Suprapubic skin (tissue), 4 donors: ENCODE measurements around the gene RGS7. TPM values are rescaled to one million over a fixed set of nuclear protein-coding genes. Genes with fewer than 3 reads are reported as not detected.
"Not testable (repeated sequence)": the region's sequence is repeated elsewhere in the genome, so short reads cannot be mapped to it uniquely, and the experiment has no call there.

Experiments used
- DNase-seq, 2 donors: peaks; one replicate each; pipeline ENCODE4 v3.0.0-alpha.2; 2019; ENCODE audit warnings: low spot score in 2 of 2
- H3K27ac ChIP-seq: fragments of 200-600 bp; sonication (generic); one replicate; pipeline ENCODE4 v1.5.1; 2019
- H3K27me3 ChIP-seq: fragments of 200-600 bp; sonication (generic); one replicate; pipeline ENCODE4 v1.5.1; 2019
- H3K36me3 ChIP-seq: fragments of 200-600 bp; sonication (generic); one replicate; pipeline ENCODE4 v1.5.1; 2019
- H3K4me1 ChIP-seq: fragments of 200-600 bp; sonication (generic); one replicate; pipeline ENCODE4 v1.5.1; 2019
- H3K4me3 ChIP-seq: fragments of 200-600 bp; sonication (generic); one replicate; pipeline ENCODE4 v1.5.1; 2019; ENCODE audit warnings: mild to moderate bottlenecking
- H3K9me3 ChIP-seq: fragments of 200-600 bp; sonication (generic); one replicate; pipeline ENCODE4 v1.5.1; 2019
- CTCF ChIP-seq, 2 donors: fragments of 200-600 bp in 1 of 2; fragments of 450-650 bp in 1 of 2; sonication (generic) in 1 of 2; IDR thresholded peaks; one replicate each; pipeline ENCODE4 v1.5.1; 2016 to 2019; ENCODE audit warnings: antibody characterized with exemption in 2 of 2, mild to moderate bottlenecking in 1 of 2, moderate library complexity in 1 of 2
- EP300 ChIP-seq: sonication (generic); formaldehyde crosslinking; IDR thresholded peaks from one replicate; pipeline ENCODE4 v1.6.1; 2017; ENCODE audit warnings: antibody characterized with exemption
- POLR2A ChIP-seq, 2 donors: fragments of 450-650 bp; IDR thresholded peaks; one replicate each; pipeline ENCODE4 v1.6.1; 2017; ENCODE audit warnings: antibody characterized with exemption in 2 of 2, mild to moderate bottlenecking in 2 of 2, moderate library complexity in 2 of 2
- POLR2AphosphoS5 ChIP-seq, 3 donors: sonication (generic); formaldehyde crosslinking; IDR thresholded peaks; one replicate each; pipeline ENCODE4 v1.6.1; 2017; ENCODE audit warnings: antibody characterized with exemption in 3 of 3
- WGBS: methylation state at CpG from one replicate; pipeline ENCODE4 v1.1.5; 2018; 5-methylcytosine and 5-hydroxymethylcytosine counted together
- total RNA-seq, 4 donors: library from RNA; depleted of rRNA; stranded (reverse); fragments of >200 nt; gene quantifications; one replicate each; pipeline ENCODE4 v1.1.0, GENCODE V29; 2016

Gene RGS7
- total RNA-seq, 4 donors from 2014 or later = not detected

GRCh38 chr1:241292973-241293372, 64.0 kb downstream of the RGS7 start:
- TF ChIP-seq EP300 (no peak), CTCF (IDR thresholded peaks at IDR 0.05) (no peak), POLR2AphosphoS5 (IDR thresholded peaks at IDR 0.05) (no peak), POLR2A (IDR thresholded peaks at IDR 0.05) (no peak)
- DNase-seq = no peak
- 93% methylated on average over 4 of the region's 4 CpGs for WGBS
- Histone ChIP-seq H3K27ac (no peak overlapping the region), H3K27me3 (no peaks in the 10 kb centered on the region), H3K36me3 (no peaks in the 10 kb centered on the region), H3K4me1 (no peaks in the 10 kb centered on the region), H3K9me3 (no peaks in the 10 kb centered on the region), H3K4me3 (no peak overlapping the region)

- H3K27ac ChIP-seq, H3K36me3 ChIP-seq, DNase-seq, H3K9me3 ChIP-seq, H3K4me1 ChIP-seq, H3K27me3 ChIP-seq, H3K4me3 ChIP-seq: not testable (repeated sequence)
- WGBS = 88% methylated on average over 8 of the region's 8 CpGs
Observed at GRCh38 chr1:241291548-241291947, 65.5 kb downstream of the RGS7 start.

DNA sequence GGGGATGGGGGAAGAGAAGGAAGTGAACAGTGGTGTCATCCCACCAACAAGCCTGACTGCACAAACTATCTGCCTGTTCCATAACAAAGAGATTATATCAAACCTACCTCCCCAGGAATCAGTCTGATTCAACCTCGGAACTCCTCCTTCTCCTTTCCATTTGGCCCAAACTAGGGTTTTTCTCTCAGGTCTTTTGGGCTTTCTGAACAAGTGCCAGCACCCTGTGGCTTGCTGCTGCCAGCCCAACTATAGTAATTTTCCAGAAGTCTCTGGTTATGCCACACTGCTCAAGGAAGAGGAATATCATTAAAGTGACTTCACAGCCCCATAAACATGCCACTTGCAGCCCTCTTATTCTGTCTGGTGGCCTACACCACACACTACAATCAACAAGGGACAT, 70.5 kb downstream of the RGS7 start:
- no peak for TF ChIP-seq POLR2AphosphoS5 (IDR thresholded peaks at IDR 0.05)
- no peak for TF ChIP-seq EP300
- TF ChIP-seq POLR2A (IDR thresholded peaks at IDR 0.05) = no peak
- no peak for TF ChIP-seq CTCF (IDR thresholded peaks at IDR 0.05)
- H3K4me1 ChIP-seq = no peaks in the 10 kb centered on the region
- no peak overlapping the region for H3K4me3 ChIP-seq
- DNase-seq = no peak
- WGBS = 91% methylated on average over 1 of the region's 1 CpG
- peaks cover 16% of the 10 kb centered on the region for H3K9me3 ChIP-seq
- H3K36me3 ChIP-seq = no peaks in the 10 kb centered on the region
- H3K27ac ChIP-seq = no peak overlapping the region
- H3K27me3 ChIP-seq = no peaks in the 10 kb centered on the region

DNA sequence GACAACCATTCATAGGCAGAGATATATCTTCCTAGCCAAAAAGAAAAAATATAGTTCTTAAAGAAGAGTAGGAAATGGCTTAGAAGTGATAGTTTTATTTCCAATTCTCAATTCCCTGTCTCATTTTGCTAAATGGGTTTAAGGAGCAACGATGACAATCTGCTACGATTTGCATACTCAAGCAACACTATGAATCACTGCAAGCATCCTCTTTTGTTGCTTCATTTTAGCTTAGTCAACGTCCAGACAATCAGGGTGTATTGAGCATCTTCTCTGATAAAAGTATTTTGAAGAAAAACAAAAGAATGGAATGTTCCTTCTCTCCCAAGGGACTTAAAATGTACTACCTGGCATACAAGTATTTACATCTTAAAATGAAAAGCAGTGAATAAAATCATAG, 80.6 kb downstream of the RGS7 start:
- 80% methylated on average over 3 of the region's 3 CpGs for WGBS
- TF ChIP-seq POLR2AphosphoS5 (IDR thresholded peaks at IDR 0.05) (no peak), CTCF (IDR thresholded peaks at IDR 0.05) (no peak), POLR2A (IDR thresholded peaks at IDR 0.05) (no peak), EP300 (no peak)
- DNase-seq = no peak

GRCh38 chr1:241275981-241276380, 81.0 kb downstream of the RGS7 start:
- Histone ChIP-seq H3K36me3 (no peaks in the 10 kb centered on the region), H3K9me3 (peaks cover 4% of the 10 kb centered on the region), H3K27me3 (no peaks in the 10 kb centered on the region), H3K27ac (no peak overlapping the region), H3K4me1 (no peaks in the 10 kb centered on the region), H3K4me3 (no peak overlapping the region)
- no peak for TF ChIP-seq POLR2AphosphoS5 (IDR thresholded peaks at IDR 0.05)
- TF ChIP-seq POLR2A (IDR thresholded peaks at IDR 0.05) = no peak
- TF ChIP-seq CTCF (IDR thresholded peaks at IDR 0.05) = no peak
- TF ChIP-seq EP300 = no peak
- 83% methylated on average over 5 of the region's 5 CpGs for WGBS
- no peak for DNase-seq

More for the DNA sequence above, 80.6 kb downstream of the RGS7 start:
- Histone ChIP-seq H3K27me3 (no peaks in the 10 kb centered on the region), H3K36me3 (no peaks in the 10 kb centered on the region), H3K9me3 (peaks cover 4% of the 10 kb centered on the region), H3K27ac (no peak overlapping the region), H3K4me3 (no peak overlapping the region), H3K4me1 (no peaks in the 10 kb centered on the region)

DNA sequence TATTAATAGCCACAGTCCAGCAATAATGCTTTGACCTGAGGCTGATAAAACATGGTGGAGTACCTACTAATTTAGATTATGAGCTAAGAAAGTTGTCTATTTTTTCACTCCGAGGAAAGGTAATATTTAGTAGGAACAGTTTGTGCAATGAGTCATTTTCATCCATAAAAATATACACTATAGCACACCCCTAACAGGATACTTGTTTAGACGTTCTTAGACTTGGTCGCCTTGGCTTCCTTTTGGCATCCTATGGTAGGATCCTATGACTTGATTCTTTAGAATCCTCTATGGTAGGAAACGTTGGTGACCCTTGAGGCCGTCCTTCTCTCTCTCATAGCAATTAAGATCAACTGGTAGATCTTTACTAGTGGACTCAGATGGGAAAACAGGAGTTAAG, 81.8 kb downstream of the RGS7 start:
- H3K36me3 ChIP-seq = no peaks in the 10 kb centered on the region
- TF ChIP-seq CTCF (IDR thresholded peaks at IDR 0.05) = no peak
- TF ChIP-seq POLR2A (IDR thresholded peaks at IDR 0.05) = no peak
- no peak for TF ChIP-seq EP300
- no peak for TF ChIP-seq POLR2AphosphoS5 (IDR thresholded peaks at IDR 0.05)
- 78% methylated on average over 5 of the region's 5 CpGs for WGBS
- H3K27ac ChIP-seq = no peak overlapping the region
- no peaks in the 10 kb centered on the region for H3K27me3 ChIP-seq
- no peak for DNase-seq
- H3K4me3 ChIP-seq = no peak overlapping the region
- H3K4me1 ChIP-seq = no peaks in the 10 kb centered on the region
- H3K9me3 ChIP-seq = peaks cover 4% of the 10 kb centered on the region
